Tracheal epithelial cell (primary cell): ENCODE results near the gene FAM47E. TPM values are rescaled to one million over a fixed set of nuclear protein-coding genes. Genes with fewer than 3 reads are reported as not detected.

Experiments used
- total RNA-seq: library from RNA; depleted of rRNA; stranded (reverse); fragments of >200 nt; gene quantifications from 2 replicates; pipeline ENCODE4 v1.2.1, GENCODE V29; 2014

The FAM47E gene
- total RNA-seq = 1.3 TPM in 1 of 2 replicates, not detected in the other

GRCh38 chr4:76251441-76252270 is at the start of gene FAM47E:
TSS of gene FAM47E (plus strand) at chr4:76251721. CDS start at chr4:76251747, 26 bp downstream.

GRCh38 chr4:76213415-76214176 is 37.9 kb upstream of the FAM47E start, which contains the start of gene SCARB2:
TSS of gene SCARB2 (minus strand) at chr4:76213824. CDS start at chr4:76213543, 281 bp downstream.

GRCh38 chr4:76305971-76306881 is 54.7 kb downstream of the FAM47E start, which contains the start of gene STBD1:
TSS of gene STBD1 (plus strand) at chr4:76306733. CDS start at chr4:76306770, 37 bp downstream.

Other genes with a start within 250 kb of the FAM47E start
- not detected in 2 replicates for gene CXCL9, start 244.2 kb upstream of the FAM47E start, total RNA-seq
- 0.64 and 13.0 TPM in 2 replicates for gene CXCL10, start 228.2 kb upstream of the FAM47E start, total RNA-seq
- 2.2 TPM in 1 of 2 replicates, not detected in the other for gene CXCL11, start 215.7 kb upstream of the FAM47E start, total RNA-seq
- gene ART3, start 177.0 kb upstream of the FAM47E start, total RNA-seq = not detected in 2 replicates
- 53.7 and 55.2 TPM in 2 replicates for gene NUP54, start 103.3 kb upstream of the FAM47E start, total RNA-seq
- 150 and 202 TPM in 2 replicates for gene SCARB2, start 37.9 kb upstream of the FAM47E start, total RNA-seq
- gene STBD1, start 55.0 kb downstream of the FAM47E start, total RNA-seq = 7.9 and 16.9 TPM in 2 replicates
- gene CCDC158, start 169.4 kb downstream of the FAM47E start, total RNA-seq = 0.21 and 0.24 TPM in 2 replicates
- gene SHROOM3, start 183.5 kb downstream of the FAM47E start, total RNA-seq = 16.0 and 28.4 TPM in 2 replicates